ENCODE results near the gene EMP2. TPM values are rescaled to one million over a fixed set of nuclear protein-coding genes. Genes with fewer than 3 reads are reported as not detected.
"Not testable (repeated sequence)": the region's sequence is repeated elsewhere in the genome, so short reads cannot be mapped to it uniquely, and the experiment has no call there.

The EMP2 gene
- total and polyA plus RNA-seq, 4 experiments from 2014 or later, result not detected

DNA sequence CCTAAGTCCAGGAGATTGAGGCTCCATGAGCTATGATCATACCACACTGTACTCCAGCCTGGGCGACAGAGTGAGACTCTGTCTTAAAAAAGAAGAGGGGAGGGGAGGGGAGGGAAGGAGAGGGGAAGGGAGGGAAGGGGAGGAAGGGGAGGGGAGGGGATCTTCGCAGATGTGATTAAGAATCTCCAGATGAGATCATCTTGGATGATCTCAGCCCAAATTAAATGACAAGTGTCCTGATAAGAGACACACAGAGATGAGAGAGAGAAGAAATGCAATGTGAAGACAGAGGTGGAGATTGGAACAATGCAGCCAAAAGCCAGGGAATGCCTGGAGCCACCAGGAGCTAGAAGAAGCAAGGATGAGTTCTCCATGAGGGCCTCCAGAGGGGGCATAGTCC lies 70.1 kb downstream of the EMP2 start:
- Histone ChIP-seq H3K36me3 (ENCODE audit: insufficient read depth, low read length) (no peaks in the 10 kb centered on the region), H3K9me3 (ENCODE audit: control insufficient read depth in 1 of 2, low read length in 2 of 2) (no peaks in the 10 kb centered on the region), H3K27ac (ENCODE audit: low read depth, low read length) (no peak overlapping the region), H3K4me3 (ENCODE audit: low read length in 2 of 2) (no peak overlapping the region), H3K27me3 (ENCODE audit: insufficient read depth, low read length) (no peaks in the 10 kb centered on the region), H3K4me1 (ENCODE audit: insufficient read depth, low read length) (no peaks in the 10 kb centered on the region)
- H3K27me3 Mint-ChIP-seq, result peaks cover 2 to 4% of the 10 kb centered on the region in 2 donors
- no peak overlapping the region for H3K4me3 Mint-ChIP-seq
- peaks cover 0 to 7% (median 4%) of the 10 kb centered on the region in 4 donors for H3K4me1 Mint-ChIP-seq
- intact Hi-C loops (cut with micrococcal nuclease), result no loop called here
- POLR2A ChIA-PET (ENCODE audit: partially characterized antibody), result interaction anchor here (1.6 kb wide), 1 partner anchor 195 kb away, joined by 10 read pairs; no protein-coding TSS in a partner anchor
- no peak for DNase-seq
- H3K27ac Mint-ChIP-seq, result peak overlapping the region in 1 of 7 donors; percentile 29
- H3K9me3 Mint-ChIP-seq, result peaks cover 0 to 3% (median 0%) of the 10 kb centered on the region in 8 donors
- CTCF ChIA-PET (ENCODE audit: partially characterized antibody), result interaction anchor here (1.0 to 13.3 kb wide), 15 partner anchors 10 to 1943 kb away, joined by 4 to 279 read pairs (median 6); partner anchors contain the start of gene ATF7IP2
- no peaks in the 10 kb centered on the region for H3K36me3 Mint-ChIP-seq

DNA sequence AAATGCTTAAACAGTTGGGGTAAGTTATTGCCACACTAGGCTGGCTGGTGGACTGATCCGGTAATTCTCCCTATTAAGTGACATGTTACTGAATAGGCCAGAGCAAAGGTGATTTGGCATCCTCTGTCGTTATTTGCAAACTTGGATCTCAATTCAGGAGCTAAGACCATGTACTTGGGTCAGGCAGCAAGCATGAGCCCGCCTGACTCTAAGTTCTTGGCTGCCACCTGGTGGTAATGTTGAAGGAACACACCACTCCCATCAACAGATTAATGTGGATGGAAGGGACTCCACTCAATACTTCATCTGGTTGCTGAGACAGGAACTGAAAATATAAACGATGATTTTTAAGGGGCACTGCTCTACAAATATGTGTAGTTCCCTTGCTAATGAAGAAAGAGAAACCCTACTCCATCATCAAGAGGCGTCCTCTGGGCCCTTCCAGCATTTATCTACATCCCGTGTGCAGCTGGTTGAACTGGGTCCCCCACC lies 70.8 kb downstream of the EMP2 start:
- peak overlapping the region in 1 of 8 donors; percentile 5 for H3K4me3 Mint-ChIP-seq

DNA sequence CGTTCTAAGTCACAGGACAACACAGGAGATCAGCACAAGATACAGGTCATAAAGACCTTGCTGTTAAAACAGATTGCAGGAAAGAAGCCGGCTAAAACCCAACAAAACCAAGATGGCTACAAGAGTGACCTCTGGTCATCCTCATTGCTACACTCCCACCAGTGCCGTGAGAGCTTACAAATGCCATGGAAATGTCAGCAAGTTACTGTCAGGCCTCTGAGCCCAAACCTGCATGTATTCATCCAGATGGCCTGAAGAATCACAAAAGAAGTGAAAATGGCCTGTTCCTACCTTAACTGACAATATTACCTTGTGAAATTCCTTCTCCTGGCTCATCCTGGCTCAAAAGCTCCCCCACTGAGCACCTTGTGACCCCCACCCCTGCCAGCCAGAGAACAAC lies 75.1 kb downstream of the EMP2 start:
- intact Hi-C loops (cut with micrococcal nuclease), result not testable (repeated sequence)
- POLR2A ChIA-PET (ENCODE audit: partially characterized antibody), result interaction anchor here (1.3 kb wide), 1 partner anchor 118 kb away, joined by 3 read pairs; no protein-coding TSS in a partner anchor

More for the DNA sequence above, 70.8 kb downstream of the EMP2 start:
- H3K27ac ChIP-seq (ENCODE audit: low read depth, low read length), result no peak overlapping the region
- no peaks in the 10 kb centered on the region for H3K36me3 ChIP-seq (ENCODE audit: insufficient read depth, low read length)
- peak; percentile 52 to 72 (median 66) for DNase-seq
- no peaks in the 10 kb centered on the region for H3K4me1 ChIP-seq (ENCODE audit: insufficient read depth, low read length)
- intact Hi-C loops (cut with micrococcal nuclease), result no loop called here
- Mint-ChIP-seq H3K36me3 (no peaks in the 10 kb centered on the region), H3K27me3 (peaks cover 1 to 4% of the 10 kb centered on the region in 2 donors), H3K27ac (no peak overlapping the region), H3K4me1 (peaks cover 3 to 6% (median 5%) of the 10 kb centered on the region in 4 donors), H3K9me3 (peaks cover 0 to 3% (median 0%) of the 10 kb centered on the region in 8 donors)
- ChIA-PET CTCF (ENCODE audit: partially characterized antibody) (interaction anchor here (0.5 to 13.3 kb wide), 17 partner anchors 10 to 1943 kb away, joined by 3 to 279 read pairs (median 6); partner anchors contain the start of gene ATF7IP2), POLR2A (ENCODE audit: partially characterized antibody) (interaction anchor here (0.6 to 1.6 kb wide), 2 partner anchors 123 to 194 kb away, joined by 3 to 10 read pairs; partner anchors contain the start of gene ATF7IP2)
- H3K27me3 ChIP-seq (ENCODE audit: insufficient read depth, low read length), result no peaks in the 10 kb centered on the region
- H3K9me3 ChIP-seq (ENCODE audit: control insufficient read depth in 1 of 2, low read length in 2 of 2), result no peaks in the 10 kb centered on the region
- H3K4me3 ChIP-seq (ENCODE audit: low read length in 2 of 2), result no peak overlapping the region

DNA sequence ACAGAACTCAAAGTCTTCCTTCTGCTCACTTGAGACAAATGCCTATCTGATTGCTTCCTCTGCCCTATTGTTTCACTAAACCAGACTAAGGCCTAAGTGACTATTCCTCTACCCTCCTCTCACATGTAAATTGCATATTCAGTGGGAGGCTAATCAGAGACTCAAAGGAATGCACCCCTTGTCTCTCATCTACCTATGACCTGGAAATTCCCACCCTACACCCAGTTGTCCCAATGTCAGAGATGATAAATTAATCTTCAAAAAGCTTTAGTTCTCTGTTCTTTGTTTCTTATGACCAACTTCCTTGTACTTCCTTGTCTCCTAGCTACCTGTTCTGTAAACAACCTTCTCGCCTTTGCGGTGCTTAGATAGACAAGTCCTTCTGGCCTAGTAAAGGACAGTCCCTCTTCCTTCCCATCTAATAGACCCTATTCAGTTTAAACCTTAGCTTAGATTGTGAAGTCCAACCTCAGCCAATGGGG lies 76.0 kb downstream of the EMP2 start:
- Histone ChIP-seq H3K4me1 (ENCODE audit: insufficient read depth, low read length) (no peaks in the 10 kb centered on the region), H3K27me3 (ENCODE audit: insufficient read depth, low read length) (no peaks in the 10 kb centered on the region), H3K4me3 (ENCODE audit: low read length in 2 of 2) (no peak overlapping the region), H3K9me3 (ENCODE audit: control insufficient read depth in 1 of 2, low read length in 2 of 2) (no peaks in the 10 kb centered on the region), H3K27ac (ENCODE audit: low read depth, low read length) (no peak overlapping the region), H3K36me3 (ENCODE audit: insufficient read depth, low read length) (no peaks in the 10 kb centered on the region)
- Mint-ChIP-seq H3K4me3 (no peak overlapping the region), H3K27me3 (peaks cover 0 to under 1% of the 10 kb centered on the region in 2 donors), H3K36me3 (no peaks in the 10 kb centered on the region), H3K9me3 (peaks cover 0 to 3% (median 0%) of the 10 kb centered on the region in 8 donors), H3K27ac (peak overlapping the region in 4 of 7 donors; percentile 0 to 77 (median 41)), H3K4me1 (peaks cover 2 to 7% (median 6%) of the 10 kb centered on the region in 4 donors)
- CTCF ChIA-PET (ENCODE audit: partially characterized antibody), result interaction anchor here (0.9 to 13.3 kb wide), 7 partner anchors 10 to 248 kb away, joined by 3 to 279 read pairs (median 6); no protein-coding TSS in a partner anchor
- intact Hi-C loops (cut with micrococcal nuclease), result no loop called here
- no peak for DNase-seq
- POLR2A ChIA-PET (ENCODE audit: partially characterized antibody), result interaction anchor here (1.0 to 1.3 kb wide), 2 partner anchors 11 to 118 kb away, joined by 3 read pairs; no protein-coding TSS in a partner anchor

More for the DNA sequence above, 75.1 kb downstream of the EMP2 start:
- H3K4me3 Mint-ChIP-seq; H3K27me3 Mint-ChIP-seq; H3K36me3 Mint-ChIP-seq; DNase-seq; H3K4me1 Mint-ChIP-seq; H3K4me3 ChIP-seq (ENCODE audit: low read length in 2 of 2); H3K9me3 Mint-ChIP-seq; H3K27me3 ChIP-seq (ENCODE audit: insufficient read depth, low read length); H3K36me3 ChIP-seq (ENCODE audit: insufficient read depth, low read length); H3K9me3 ChIP-seq (ENCODE audit: control insufficient read depth in 1 of 2, low read length in 2 of 2); H3K4me1 ChIP-seq (ENCODE audit: insufficient read depth, low read length); H3K27ac ChIP-seq (ENCODE audit: low read depth, low read length): not testable (repeated sequence)
- CTCF ChIA-PET (ENCODE audit: partially characterized antibody), result interaction anchor here (0.6 to 13.3 kb wide), 6 partner anchors 12 to 257 kb away, joined by 3 to 279 read pairs (median 4); no protein-coding TSS in a partner anchor
- H3K27ac Mint-ChIP-seq, result peak overlapping the region in 3 of 7 donors; percentile 10 to 77 (median 27)

DNA sequence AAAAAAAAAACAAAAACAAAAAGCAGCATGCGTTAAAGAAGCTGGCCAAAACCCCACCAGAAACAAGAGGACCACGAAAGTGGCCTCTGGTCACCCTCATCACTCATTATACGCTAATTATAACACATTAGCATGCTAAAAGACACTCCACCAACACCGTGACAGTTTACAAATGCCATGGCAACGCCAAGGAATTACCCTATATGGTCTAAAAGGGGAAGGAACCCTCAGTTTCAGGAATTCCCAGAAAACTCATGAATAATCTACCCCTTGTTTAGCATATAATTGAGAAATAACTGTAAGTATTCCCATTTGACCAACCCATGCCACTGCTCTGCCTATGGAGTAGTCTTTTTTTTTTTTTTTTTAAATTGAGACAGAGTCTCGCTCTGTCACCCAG lies 77.6 kb downstream of the EMP2 start:
- no peaks in the 10 kb centered on the region for H3K4me1 ChIP-seq (ENCODE audit: insufficient read depth, low read length)
- no peak overlapping the region for H3K4me3 ChIP-seq (ENCODE audit: low read length in 2 of 2)
- Mint-ChIP-seq H3K27ac (peak overlapping the region in 1 of 7 donors; percentile 48), H3K27me3 (no peaks in the 10 kb centered on the region), H3K4me3 (no peak overlapping the region), H3K36me3 (no peaks in the 10 kb centered on the region), H3K4me1 (peaks cover 0 to 7% (median 5%) of the 10 kb centered on the region in 4 donors), H3K9me3 (peaks cover 0 to 3% (median 0%) of the 10 kb centered on the region in 8 donors)
- H3K9me3 ChIP-seq (ENCODE audit: control insufficient read depth in 1 of 2, low read length in 2 of 2), result no peaks in the 10 kb centered on the region
- ChIA-PET POLR2A (ENCODE audit: partially characterized antibody) (no interaction called here), CTCF (ENCODE audit: partially characterized antibody) (interaction anchor here (0.6 kb wide), 1 partner anchor 187 kb away, joined by 3 read pairs; no protein-coding TSS in a partner anchor)
- no peak overlapping the region for H3K27ac ChIP-seq (ENCODE audit: low read depth, low read length)
- H3K27me3 ChIP-seq (ENCODE audit: insufficient read depth, low read length), result no peaks in the 10 kb centered on the region
- intact Hi-C loops (cut with micrococcal nuclease), result no loop called here
- H3K36me3 ChIP-seq (ENCODE audit: insufficient read depth, low read length), result no peaks in the 10 kb centered on the region
- DNase-seq, result no peak

DNA sequence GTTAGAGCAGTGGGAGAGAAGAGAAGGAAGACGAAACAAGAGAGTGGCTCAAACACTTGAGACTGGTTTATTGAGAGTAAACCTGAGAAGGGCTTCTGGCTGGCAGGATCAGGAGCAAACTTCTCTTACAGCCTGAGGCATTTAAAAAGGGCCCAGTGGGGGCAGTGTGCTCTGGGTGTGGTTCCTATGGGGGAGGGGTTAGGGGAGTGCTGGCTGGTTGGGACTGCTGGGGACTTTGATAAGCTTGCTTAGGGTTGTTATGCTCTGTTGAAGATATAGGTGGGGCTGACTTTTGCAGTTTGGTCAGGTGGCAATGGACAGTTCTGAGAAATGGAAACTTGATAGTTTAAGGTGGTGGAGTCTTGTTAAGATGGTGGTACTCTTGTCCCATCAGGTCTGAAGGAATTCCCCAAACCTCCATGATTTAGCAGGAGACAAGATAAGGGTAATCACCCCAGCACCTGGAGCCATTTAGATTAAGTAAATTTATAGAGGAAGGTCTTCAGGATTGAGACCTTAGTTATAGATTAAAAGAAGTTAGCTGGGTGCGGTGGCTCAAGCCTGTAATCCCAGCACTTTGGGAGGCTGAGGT lies 79.3 kb downstream of the EMP2 start:
- intact Hi-C loops (cut with micrococcal nuclease), result no loop called here
- peaks cover 0 to 8% (median 4%) of the 10 kb centered on the region in 8 donors for H3K9me3 Mint-ChIP-seq
- Histone ChIP-seq H3K9me3 (ENCODE audit: control insufficient read depth in 1 of 2, low read length in 2 of 2) (no peaks in the 10 kb centered on the region), H3K27me3 (ENCODE audit: insufficient read depth, low read length) (no peaks in the 10 kb centered on the region), H3K27ac (ENCODE audit: low read depth, low read length) (no peak overlapping the region), H3K4me3 (ENCODE audit: low read length in 2 of 2) (no peak overlapping the region), H3K36me3 (ENCODE audit: insufficient read depth, low read length) (no peaks in the 10 kb centered on the region), H3K4me1 (ENCODE audit: insufficient read depth, low read length) (no peaks in the 10 kb centered on the region)
- ChIA-PET CTCF (ENCODE audit: partially characterized antibody) (no interaction called here), POLR2A (ENCODE audit: partially characterized antibody) (no interaction called here)
- no peak overlapping the region for H3K4me3 Mint-ChIP-seq
- no peaks in the 10 kb centered on the region for H3K36me3 Mint-ChIP-seq
- H3K27me3 Mint-ChIP-seq, result no peaks in the 10 kb centered on the region
- DNase-seq, result no peak
- H3K4me1 Mint-ChIP-seq, result peaks cover 0 to 7% (median 5%) of the 10 kb centered on the region in 4 donors
- H3K27ac Mint-ChIP-seq, result no peak overlapping the region

DNA sequence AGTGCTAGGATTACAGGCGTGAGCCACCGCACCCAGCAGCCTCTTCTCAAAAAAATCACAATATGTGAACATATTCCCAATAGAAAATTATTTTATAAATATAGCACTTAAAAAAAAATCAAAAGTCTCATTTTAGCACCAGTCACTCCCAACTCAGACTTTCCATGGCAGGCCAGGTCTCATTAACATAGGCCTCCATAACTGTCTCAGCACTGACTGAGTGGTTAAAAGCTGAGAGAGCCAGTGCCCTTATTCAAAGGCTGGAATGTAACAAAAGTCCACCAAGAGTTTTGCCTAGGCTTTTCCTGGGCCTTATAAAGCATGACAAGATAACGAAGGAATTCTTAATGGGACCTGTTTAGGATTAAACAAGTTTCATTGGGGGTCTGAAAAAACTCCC lies 79.8 kb downstream of the EMP2 start:
- H3K27me3 ChIP-seq (ENCODE audit: insufficient read depth, low read length), result no peaks in the 10 kb centered on the region
- no peaks in the 10 kb centered on the region for H3K36me3 ChIP-seq (ENCODE audit: insufficient read depth, low read length)
- no peak overlapping the region for H3K4me3 Mint-ChIP-seq
- no peak overlapping the region for H3K27ac Mint-ChIP-seq
- peaks cover 0 to 7% (median 5%) of the 10 kb centered on the region in 4 donors for H3K4me1 Mint-ChIP-seq
- H3K36me3 Mint-ChIP-seq, result no peaks in the 10 kb centered on the region
- DNase-seq, result no peak
- no peaks in the 10 kb centered on the region for H3K27me3 Mint-ChIP-seq
- no peak overlapping the region for H3K4me3 ChIP-seq (ENCODE audit: low read length in 2 of 2)
- H3K9me3 ChIP-seq (ENCODE audit: control insufficient read depth in 1 of 2, low read length in 2 of 2), result no peaks in the 10 kb centered on the region
- no peaks in the 10 kb centered on the region for H3K4me1 ChIP-seq (ENCODE audit: insufficient read depth, low read length)
- ChIA-PET POLR2A (ENCODE audit: partially characterized antibody) (no interaction called here), CTCF (ENCODE audit: partially characterized antibody) (interaction anchor here (1.0 kb wide), 1 partner anchor 9 kb away, joined by 4 read pairs; no protein-coding TSS in a partner anchor)
- peaks cover 0 to 12% (median 6%) of the 10 kb centered on the region in 8 donors for H3K9me3 Mint-ChIP-seq
- no peak overlapping the region for H3K27ac ChIP-seq (ENCODE audit: low read depth, low read length)
- intact Hi-C loops (cut with micrococcal nuclease), result no loop called here
